ENCODE measurements around the gene BBS12.

The BBS12 gene

DNA sequence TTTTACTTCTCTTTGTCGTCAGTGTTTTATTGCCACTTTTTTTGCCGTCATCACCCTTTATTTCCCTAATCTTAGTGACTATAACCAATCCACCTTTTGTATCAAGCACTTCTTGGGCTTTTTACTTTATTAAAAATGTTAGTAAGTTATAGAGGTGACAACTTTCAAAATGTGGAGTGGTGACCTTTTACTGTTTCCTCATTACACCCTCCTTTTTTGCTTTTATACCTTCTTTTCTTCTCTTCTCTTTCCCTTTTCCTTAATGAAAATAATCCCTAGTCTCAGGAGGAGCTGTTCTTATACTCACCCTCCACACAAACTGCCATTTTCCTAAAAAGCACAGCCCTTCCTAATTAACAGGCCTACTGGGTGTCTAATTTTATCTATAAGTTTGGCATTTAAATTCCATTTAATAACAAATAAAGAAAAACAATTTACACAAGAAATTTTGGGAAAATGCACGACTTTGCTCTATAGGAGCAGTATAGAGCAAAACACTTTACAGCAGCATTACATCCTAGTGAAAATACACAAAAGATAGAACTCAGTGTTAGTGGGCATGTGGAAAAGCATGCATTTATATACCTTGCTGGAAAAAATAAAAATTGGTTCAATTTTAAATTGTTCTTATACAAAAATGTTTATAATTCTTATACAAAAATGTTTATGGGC is 27.3 kb downstream of the BBS12 start:
- no peak for DNase-seq

DNA sequence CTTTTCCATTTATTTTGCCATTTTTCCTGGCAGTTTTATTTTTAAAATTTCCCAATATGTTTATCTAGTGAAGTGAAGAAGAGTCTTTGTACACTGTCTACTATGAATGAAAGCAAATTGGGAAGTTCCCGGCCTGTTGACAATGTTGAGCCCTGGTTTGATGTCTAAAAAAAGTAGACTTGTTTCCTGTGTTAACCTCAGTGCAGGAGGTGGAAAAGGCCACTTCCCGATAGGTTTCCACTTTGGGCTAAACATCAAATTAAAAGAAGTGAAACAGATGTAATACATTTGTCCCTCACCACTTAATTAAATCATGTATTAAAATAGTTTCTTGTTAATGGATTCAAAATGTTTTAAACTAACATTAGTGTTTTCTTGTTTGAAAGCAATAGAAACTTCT is 30.0 kb downstream of the BBS12 start:
- Histone ChIP-seq H3K27ac (no peak overlapping the region), H3K36me3 (replicated peaks) (no peaks in the 10 kb centered on the region), H3K4me3 (ENCODE audit: low read depth, low read length) (no peak overlapping the region), H3K27me3 (replicated peaks) (no peaks in the 10 kb centered on the region)
- DNase-seq, result no peak
- in situ Hi-C loops (cut with HindIII; ENCODE audit: low pct_ligation_motif_present, low sequenced_read_pairs), result loop anchor here (25.0 kb wide), 1 partner anchor 150 kb away; the partner anchor contains the start of gene NUDT6
- TF ChIP-seq, protein P1, sequence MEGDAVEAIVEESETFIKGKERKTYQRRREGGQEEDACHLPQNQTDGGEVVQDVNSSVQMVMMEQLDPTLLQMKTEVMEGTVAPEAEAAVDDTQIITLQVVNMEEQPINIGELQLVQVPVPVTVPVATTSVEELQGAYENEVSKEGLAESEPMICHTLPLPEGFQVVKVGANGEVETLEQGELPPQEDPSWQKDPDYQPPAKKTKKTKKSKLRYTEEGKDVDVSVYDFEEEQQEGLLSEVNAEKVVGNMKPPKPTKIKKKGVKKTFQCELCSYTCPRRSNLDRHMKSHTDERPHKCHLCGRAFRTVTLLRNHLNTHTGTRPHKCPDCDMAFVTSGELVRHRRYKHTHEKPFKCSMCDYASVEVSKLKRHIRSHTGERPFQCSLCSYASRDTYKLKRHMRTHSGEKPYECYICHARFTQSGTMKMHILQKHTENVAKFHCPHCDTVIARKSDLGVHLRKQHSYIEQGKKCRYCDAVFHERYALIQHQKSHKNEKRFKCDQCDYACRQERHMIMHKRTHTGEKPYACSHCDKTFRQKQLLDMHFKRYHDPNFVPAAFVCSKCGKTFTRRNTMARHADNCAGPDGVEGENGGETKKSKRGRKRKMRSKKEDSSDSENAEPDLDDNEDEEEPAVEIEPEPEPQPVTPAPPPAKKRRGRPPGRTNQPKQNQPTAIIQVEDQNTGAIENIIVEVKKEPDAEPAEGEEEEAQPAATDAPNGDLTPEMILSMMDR (IDR thresholded peaks at IDR 0.05; ENCODE audit: low read depth, low read length, missing control alignments), result no peak

More for the DNA sequence above, 27.3 kb downstream of the BBS12 start:
- Histone ChIP-seq H3K36me3 (replicated peaks) (no peaks in the 10 kb centered on the region), H3K27ac (no peak overlapping the region), H3K27me3 (replicated peaks) (no peaks in the 10 kb centered on the region), H3K4me3 (ENCODE audit: low read depth, low read length) (no peak overlapping the region)
- TF ChIP-seq, protein P1 (IDR thresholded peaks at IDR 0.05; ENCODE audit: low read depth, low read length, missing control alignments), result peak; percentile 54
- in situ Hi-C loops (cut with HindIII; ENCODE audit: low pct_ligation_motif_present, low sequenced_read_pairs), result loop anchor here (25.0 kb wide), 1 partner anchor 153 kb away; the partner anchor contains the start of gene NUDT6

DNA sequence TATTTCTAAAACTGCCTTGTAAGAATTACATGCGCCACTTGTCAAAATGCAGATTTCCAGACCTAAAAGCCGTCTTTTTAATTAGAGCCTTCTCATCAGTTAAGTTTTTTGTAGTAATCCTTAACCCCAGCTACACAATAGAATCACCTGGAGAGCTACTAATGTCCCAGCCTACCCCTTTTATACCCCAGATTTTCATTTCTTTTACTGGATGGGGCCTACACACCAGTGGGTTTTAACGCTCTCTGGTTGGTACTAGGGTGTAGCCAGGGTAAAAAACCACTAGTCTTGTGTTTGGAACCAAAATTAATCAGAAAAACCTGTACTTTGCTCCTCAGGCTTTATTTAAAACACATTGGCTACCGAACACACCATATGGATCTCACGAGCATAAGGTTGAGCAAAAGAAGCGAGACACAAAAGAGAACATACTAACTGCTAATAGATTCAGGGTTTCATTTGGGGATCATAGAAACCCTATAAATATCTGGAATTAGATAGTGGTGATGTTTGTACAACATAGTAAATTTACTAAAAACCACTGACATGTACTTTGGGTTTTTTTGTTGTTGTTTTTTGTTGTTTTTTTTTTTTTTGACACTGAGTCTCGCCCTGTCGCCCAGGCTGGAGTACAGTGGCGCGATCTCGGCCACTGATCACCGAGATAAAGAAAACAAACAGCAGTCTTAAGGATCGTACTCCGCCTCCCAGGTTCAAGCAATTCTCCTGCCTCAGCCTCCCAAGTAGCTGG is 30.6 kb downstream of the BBS12 start:
- TF ChIP-seq, protein P1 (IDR thresholded peaks at IDR 0.05; ENCODE audit: low read depth, low read length, missing control alignments), result no peak
- in situ Hi-C loops (cut with HindIII; ENCODE audit: low pct_ligation_motif_present, low sequenced_read_pairs), result loop anchor here (25.0 kb wide), 1 partner anchor 149 kb away; the partner anchor contains the start of gene NUDT6
- no peak overlapping the region for H3K4me3 ChIP-seq (ENCODE audit: low read depth, low read length)
- no peak for DNase-seq
- no peaks in the 10 kb centered on the region for H3K27me3 ChIP-seq (replicated peaks)
- H3K36me3 ChIP-seq (replicated peaks), result no peaks in the 10 kb centered on the region
- H3K27ac ChIP-seq, result peak overlapping the region; percentile 94

DNA sequence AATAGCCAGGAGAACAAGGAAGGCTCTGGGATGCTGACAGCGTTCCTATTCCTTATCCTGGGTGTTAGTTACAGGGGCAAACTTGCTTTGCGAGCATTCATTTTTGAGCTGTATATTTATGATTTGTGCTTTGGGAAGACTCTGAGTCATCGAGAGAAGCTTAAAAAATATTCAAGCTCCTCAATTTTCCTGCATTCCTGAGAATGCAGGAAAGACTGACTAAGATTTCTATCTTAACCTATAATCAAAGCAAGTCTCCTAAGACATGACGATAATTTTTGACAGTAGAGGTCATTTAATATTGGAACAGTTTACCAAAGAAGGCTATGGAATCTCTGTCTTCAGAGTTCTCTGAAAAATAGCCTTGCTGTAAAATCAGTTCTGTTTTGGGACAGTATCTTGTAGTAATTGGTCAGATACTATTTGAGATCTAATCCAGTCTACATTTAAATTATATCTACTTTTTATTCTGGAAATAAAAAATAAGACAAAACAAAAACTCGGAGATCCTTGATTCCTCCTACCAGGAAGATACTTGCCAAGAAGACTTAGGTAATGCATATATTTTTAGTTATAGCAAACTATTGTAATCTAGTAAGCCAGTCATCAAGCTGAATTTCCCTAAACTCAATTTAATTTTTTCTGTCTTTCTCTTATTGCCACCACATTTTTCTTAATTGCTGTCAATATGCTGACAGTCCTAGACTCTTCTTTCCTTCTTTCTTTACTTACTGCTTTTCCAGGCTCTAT is 31.7 kb downstream of the BBS12 start:
- H3K27ac ChIP-seq, result peak overlapping the region; percentile 94
- no peak overlapping the region for H3K4me3 ChIP-seq (ENCODE audit: low read depth, low read length)

DNA sequence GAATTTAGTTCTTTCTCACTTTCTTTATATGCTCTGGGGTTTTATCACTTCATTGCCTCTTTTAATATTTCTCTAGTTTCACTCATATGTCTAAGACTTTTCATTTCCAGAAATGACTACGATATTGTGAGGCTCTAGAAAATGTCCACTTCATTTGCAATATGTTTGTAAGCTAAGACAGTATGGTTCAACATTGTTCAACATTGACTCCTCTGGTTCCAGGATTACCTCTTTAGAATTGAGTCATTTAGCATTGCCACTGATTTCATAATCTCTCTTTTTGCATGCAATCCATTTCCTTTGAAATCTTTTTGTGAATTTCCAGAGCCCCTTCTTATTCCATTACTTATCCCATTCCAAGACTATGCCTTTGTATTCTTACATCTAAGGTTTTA is 32.3 kb downstream of the BBS12 start:
- Histone ChIP-seq H3K4me3 (ENCODE audit: low read depth, low read length) (no peak overlapping the region), H3K27me3 (replicated peaks) (no peaks in the 10 kb centered on the region), H3K36me3 (replicated peaks) (no peaks in the 10 kb centered on the region), H3K27ac (peak overlapping the region; percentile 94)
- in situ Hi-C loops (cut with HindIII; ENCODE audit: low pct_ligation_motif_present, low sequenced_read_pairs), result loop anchor here (25.0 kb wide), 1 partner anchor 147 kb away; the partner anchor contains the start of gene NUDT6
- TF ChIP-seq, protein P1 (IDR thresholded peaks at IDR 0.05; ENCODE audit: low read depth, low read length, missing control alignments), result no peak
- DNase-seq, result no peak

More for the DNA sequence above, 31.7 kb downstream of the BBS12 start:
- no peaks in the 10 kb centered on the region for H3K36me3 ChIP-seq (replicated peaks)
- no peak for DNase-seq
- TF ChIP-seq, protein P1 (IDR thresholded peaks at IDR 0.05; ENCODE audit: low read depth, low read length, missing control alignments), result no peak
- in situ Hi-C loops (cut with HindIII; ENCODE audit: low pct_ligation_motif_present, low sequenced_read_pairs), result loop anchor here (25.0 kb wide), 1 partner anchor 148 kb away; the partner anchor contains the start of gene NUDT6
- no peaks in the 10 kb centered on the region for H3K27me3 ChIP-seq (replicated peaks)

Measured in brain microvascular endothelial cell (primary cell).